H1 (cell line): ENCODE results near the gene SH2D4B. TPM values are rescaled to one million over a fixed set of nuclear protein-coding genes. Genes with fewer than 3 reads are reported as not detected.
A peak's percentile ranks its signal among the peaks of the same experiment; 100 is the strongest.

ENCODE experiments used
- CTCF ChIA-PET: fragments of 300-600 bp; sonication (Branson Sonifier 250); formaldehyde crosslinking; loops from one replicate; lab custom pipeline; 2021; ENCODE audit not compliant: partially characterized antibody; lab: Charles Lee
- POLR2A ChIA-PET: fragments of 300-600 bp; sonication (Branson Sonifier 250); formaldehyde crosslinking; loops from one replicate; lab custom pipeline; 2021; ENCODE audit warnings: inconsistent platforms; ENCODE audit not compliant: partially characterized antibody; lab: Charles Lee
- DNase-seq, 2 experiments: peaks; one replicate each; pipeline versions ENCODE4 v3.0.0 to v3.0.0-alpha.2; 2010 to 2022; ENCODE audit warnings: low spot score in 2 of 2, low read depth in 1 of 2, mixed read lengths in 1 of 2
- FAIRE-seq: peaks from 2 replicates; lab custom pipeline; 2011; peaks lifted over from hg19 to GRCh38; lab: Jason Lieb, UNC
- H2AFZ ChIP-seq: 2 replicates; pipeline ENCODE4 v1.8.1; 2012; ENCODE audit warnings: low read length, inconsistent platforms
- H2AK5ac ChIP-seq: 2 replicates; pipeline ENCODE4 v1.6.1; 2013; ENCODE audit warnings: low read depth, low read length
- H2BK120ac ChIP-seq: replicated peaks from 2 replicates; pipeline ENCODE3; 2013; ENCODE audit warnings: low read depth, low read length, inconsistent platforms
- H2BK12ac ChIP-seq: 2 replicates; pipeline ENCODE4 v1.6.1; 2013; ENCODE audit warnings: low read depth, low read length
- H2BK15ac ChIP-seq: 2 replicates; pipeline ENCODE4 v1.6.1; 2013; ENCODE audit warnings: low read length
- H2BK20ac ChIP-seq: 2 replicates; pipeline ENCODE4 v1.6.1; 2013; ENCODE audit warnings: low read length
- H2BK5ac ChIP-seq: 2 replicates; pipeline ENCODE4 v1.6.1; 2013; ENCODE audit warnings: low read depth, low read length
- H3K14ac ChIP-seq: 2 replicates; pipeline ENCODE4 v1.6.1; 2013; ENCODE audit warnings: inconsistent platforms; ENCODE audit not compliant: insufficient read length
- H3K18ac ChIP-seq: 2 replicates; pipeline ENCODE4 v1.6.1; 2013; ENCODE audit warnings: low read length; ENCODE audit errors: extremely low read depth
- H3K23ac ChIP-seq: 2 replicates; pipeline ENCODE4 v1.6.1; 2013; ENCODE audit warnings: inconsistent platforms; ENCODE audit not compliant: insufficient read length
- H3K23me2 ChIP-seq: 2 replicates; pipeline ENCODE4 v1.6.1; 2013; ENCODE audit warnings: low read depth, low read length
- H3K27ac ChIP-seq: 2 replicates; pipeline ENCODE4 v1.6.1; 2011; ENCODE audit warnings: low read depth, low read length, inconsistent platforms
- H3K27me3 ChIP-seq, 4 experiments: replicated peaks in 1 of 4; 1 replicate in 1 of 4; 2 replicates in 3 of 4; pipeline versions ENCODE4 v1.6.1 to v1.8.1; 2011 to 2013; ENCODE audit warnings: low read length in 3 of 4, mild to moderate bottlenecking in 3 of 4, inconsistent platforms in 2 of 4, mixed read lengths in 2 of 4, moderate library complexity in 1 of 4; ENCODE audit not compliant: control insufficient read depth in 3 of 4, insufficient read depth in 3 of 4; ENCODE audit errors: extremely low read depth in 1 of 4
- H3K36me3 ChIP-seq, 4 experiments: 2 replicates each; pipeline versions ENCODE4 v1.6.1 to v1.8.1; 2011 to 2013; ENCODE audit warnings: mild to moderate bottlenecking in 4 of 4, low read length in 3 of 4, moderate library complexity in 2 of 4, control low read depth in 1 of 4, inconsistent platforms in 1 of 4; ENCODE audit not compliant: insufficient read depth in 4 of 4, control insufficient read depth in 2 of 4
- H3K4ac ChIP-seq: replicated peaks from 2 replicates; pipeline ENCODE3; 2013; ENCODE audit warnings: low read length, low read depth, mixed read lengths, inconsistent platforms; ENCODE audit not compliant: insufficient read length
- H3K4me1 ChIP-seq, 4 experiments: replicated peaks in 1 of 4; 1 replicate in 1 of 4; 2 replicates in 3 of 4; pipeline versions ENCODE4 v1.6.1 to v1.8.1; 2011 to 2013; ENCODE audit warnings: low read length in 3 of 4, inconsistent platforms in 2 of 4, mixed read lengths in 1 of 4; ENCODE audit not compliant: insufficient read depth in 4 of 4, control insufficient read depth in 3 of 4
- H3K4me2 ChIP-seq, 2 experiments: 2 replicates each; pipeline versions ENCODE4 v1.6.1 to v1.8.1; 2011 to 2013; ENCODE audit warnings: low read depth in 2 of 2, low read length in 2 of 2, control low read depth in 1 of 2, inconsistent platforms in 1 of 2, mild to moderate bottlenecking in 1 of 2; ENCODE audit not compliant: insufficient read depth in 1 of 2
- H3K4me3 ChIP-seq, 4 experiments: fragments of 200-600, 300-600 bp in 1 of 4; sonication (generic), shearing (Covaris generic), sonication (Bioruptor Twin) in 1 of 4; 2 replicates each; pipeline versions ENCODE4 v1.5.1 to v1.8.1; 2011 to 2016; ENCODE audit warnings: low read length in 4 of 4, low read depth in 3 of 4, control low read depth in 2 of 4, inconsistent platforms in 2 of 4, mild to moderate bottlenecking in 2 of 4, mixed read lengths in 1 of 4, moderate library complexity in 1 of 4; ENCODE audit not compliant: insufficient read depth in 2 of 4; ENCODE audit errors: extremely low read depth in 1 of 4
- H3K56ac ChIP-seq: replicated peaks from 2 replicates; pipeline ENCODE3; 2013; ENCODE audit warnings: low read depth, mild to moderate bottlenecking, mixed read lengths, low read length, inconsistent platforms; ENCODE audit not compliant: insufficient read length
- H3K79me1 ChIP-seq: 2 replicates; pipeline ENCODE4 v1.6.1; 2013; ENCODE audit warnings: low read depth, low read length, control low read depth
- H3K79me2 ChIP-seq, 2 experiments: 2 replicates each; pipeline versions ENCODE4 v1.6.1 to v1.8.1; 2012 to 2013; ENCODE audit warnings: low read length in 2 of 2, mild to moderate bottlenecking in 2 of 2, inconsistent platforms in 1 of 2; ENCODE audit not compliant: insufficient read depth in 2 of 2, control insufficient read depth in 1 of 2
- H3K9ac ChIP-seq, 4 experiments: replicated peaks in 1 of 4; 1 replicate in 1 of 4; 2 replicates in 3 of 4; pipeline versions ENCODE4 v1.6.1 to v1.8.1; 2011 to 2013; ENCODE audit warnings: low read depth in 3 of 4, low read length in 3 of 4, control low read depth in 2 of 4, mild to moderate bottlenecking in 2 of 4, moderate library complexity in 2 of 4, inconsistent platforms in 1 of 4; ENCODE audit errors: extremely low read depth in 1 of 4
- H3K9me3 ChIP-seq, 2 experiments: 2 replicates each; pipeline versions ENCODE4 v1.6.1 to v1.8.1; 2012 to 2013; ENCODE audit warnings: mild to moderate bottlenecking in 2 of 2, moderate library complexity in 2 of 2, control low read depth in 1 of 2, inconsistent platforms in 1 of 2, low read depth in 1 of 2, low read length in 1 of 2, mixed read lengths in 1 of 2; ENCODE audit not compliant: insufficient read depth in 2 of 2
- H4K20me1 ChIP-seq, 2 experiments: replicated peaks in 1 of 2; 2 replicates each; pipeline versions ENCODE3 to v1.8.1; 2011 to 2013; ENCODE audit warnings: inconsistent platforms in 2 of 2, low read length in 2 of 2, mild to moderate bottlenecking in 1 of 2; ENCODE audit not compliant: insufficient read depth in 2 of 2, control insufficient read depth in 1 of 2
- H4K5ac ChIP-seq: 2 replicates; pipeline ENCODE4 v1.6.1; 2013; ENCODE audit warnings: low read length, low read depth, mixed read lengths, inconsistent platforms; ENCODE audit not compliant: insufficient read length
- H4K8ac ChIP-seq: 2 replicates; pipeline ENCODE4 v1.8.0; 2013; ENCODE audit warnings: mild to moderate bottlenecking, moderate library complexity, low read length, inconsistent platforms; ENCODE audit not compliant: insufficient read depth; ENCODE audit errors: extremely low read depth
- H4K91ac ChIP-seq: replicated peaks from 2 replicates; pipeline ENCODE3; 2013; ENCODE audit warnings: low read length, mixed read lengths, inconsistent platforms; ENCODE audit not compliant: insufficient read length
- BACH1 ChIP-seq: IDR thresholded peaks from 2 replicates; pipeline ENCODE4 v1.6.1; 2012; ENCODE audit warnings: low read length, improper control_type of control experiment
- BRCA1 ChIP-seq: IDR thresholded peaks from 2 replicates; pipeline ENCODE4 v1.6.1; 2012; ENCODE audit warnings: low read depth, low read length, improper control_type of control experiment
- CTBP2 ChIP-seq: IDR thresholded peaks from 2 replicates; pipeline ENCODE4 v1.7.0; 2011; ENCODE audit warnings: borderline replicate concordance, mild to moderate bottlenecking, moderate library complexity, mixed read lengths, low read length; ENCODE audit not compliant: insufficient read depth, insufficient read length
- GABPA ChIP-seq: IDR thresholded peaks from 2 replicates; pipeline ENCODE4 v1.6.1; 2011; ENCODE audit warnings: mild to moderate bottlenecking, low read length, moderate library complexity, borderline replicate concordance; ENCODE audit not compliant: insufficient read depth
- KDM4A ChIP-seq: IDR thresholded peaks from one replicate; pipeline ENCODE4 v1.7.1; 2012; ENCODE audit warnings: low read depth, mild to moderate bottlenecking, moderate library complexity, low read length, inconsistent platforms; ENCODE audit not compliant: severe bottlenecking
- POU5F1 ChIP-seq: IDR thresholded peaks from 2 replicates; pipeline ENCODE4 v1.6.1; 2011; ENCODE audit warnings: low read depth, mild to moderate bottlenecking, low read length, moderate library complexity
- RFX5 ChIP-seq: IDR thresholded peaks from 2 replicates; pipeline ENCODE4 v1.6.1; 2011; ENCODE audit warnings: low read depth, low read length, improper control_type of control experiment, borderline replicate concordance
- SAP30 ChIP-seq: fragments of 300-600 bp; sonication (generic); IDR thresholded peaks from 2 replicates; pipeline ENCODE4 v1.7.1; 2012; ENCODE audit warnings: low read length, moderate library complexity, mild to moderate bottlenecking, inconsistent platforms; ENCODE audit not compliant: insufficient read depth, insufficient replicate concordance
- SUZ12 ChIP-seq: fragments of 200-600 bp; sonication (generic); IDR thresholded peaks from 2 replicates; pipeline ENCODE4 v1.6.1; 2012; ENCODE audit warnings: mild to moderate bottlenecking, inconsistent platforms, low read length, moderate library complexity, mixed read lengths
- WGBS, 2 experiments: shearing (Covaris generic) in 1 of 2; methylation state at CpG; one replicate each; pipeline versions ENCODE4 v1.1.6 to v1.1.7; 2013 to 2015; ENCODE audit warnings: low lambda C conversion rate in 2 of 2, mixed read lengths in 2 of 2, inconsistent platforms in 1 of 2, low coverage in 1 of 2, missing lambda C conversion rate in 1 of 2; ENCODE audit not compliant: insufficient replicate concordance in 2 of 2, insufficient coverage in 1 of 2, insufficient read length in 1 of 2; ENCODE audit errors: extremely low coverage in 1 of 2, missing lambda C conversion rate in 1 of 2; 5-methylcytosine and 5-hydroxymethylcytosine counted together
- polyA plus RNA-seq, 7 experiments: library from polyadenylated mRNA; depleted of rRNA in 3 of 7; stranded (reverse) in 5 of 7; unstranded in 2 of 7; fragments of >200 nt in 5 of 7; fragments of 200-250 nt in 2 of 7; gene quantifications; 1 replicate in 5 of 7; 2 replicates in 1 of 7; 4 replicates in 1 of 7; pipeline versions ENCODE4 v1.2.1 to v1.2.3, GENCODE V29; 2011 to 2013; ENCODE audit warnings: missing spikeins in 2 of 7, mixed read lengths in 2 of 7
- total RNA-seq: library from RNA; stranded (reverse); fragmentation: NEBNext Ultra II Directional; extraction: Animal tissue kit (Norgen Biotek cat#: 25700); gene quantifications from 2 replicates; pipeline ENCODE4 v1.2.1, GENCODE V29; 2021
- TF ChIP-seq, protein P1 (sequence below): IDR thresholded peaks from 2 replicates; pipeline ENCODE4 v1.6.1; 2011; ENCODE audit warnings: low read depth, mild to moderate bottlenecking, low read length; ENCODE audit not compliant: insufficient read depth

The SH2D4B gene
- total and polyA plus RNA-seq, 2 of the 8 experiments (the other 6 are each of a cell fraction or from before 2014, with no cell fraction given) = 0.06 to 0.13 TPM

DNA sequence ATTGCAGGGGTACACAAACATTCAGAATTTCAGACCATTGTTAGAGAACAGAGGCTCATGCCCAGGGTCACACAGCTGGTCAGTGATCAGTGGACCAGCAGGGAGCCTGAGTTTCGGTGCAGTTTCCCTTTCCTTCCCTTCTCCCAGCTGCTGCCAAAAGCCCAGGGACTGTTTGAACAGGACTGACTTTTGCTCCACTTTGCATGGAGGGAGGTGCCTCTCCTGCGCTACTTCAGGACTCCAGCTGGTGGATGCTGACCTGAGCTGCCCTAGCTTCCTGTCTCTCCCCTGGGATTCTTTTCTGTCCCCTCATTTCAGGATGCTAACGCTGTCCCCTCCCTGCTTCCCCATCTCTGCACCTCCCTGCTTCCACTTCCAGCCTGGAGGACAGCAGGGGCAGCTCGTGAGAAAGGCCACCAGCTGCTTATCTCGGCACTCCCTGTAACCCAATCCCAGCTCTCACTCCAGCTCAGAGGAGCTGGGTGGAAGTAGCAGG, 14.5 kb downstream of the SH2D4B start:
- ChIA-PET CTCF (interaction anchor here (0.6 to 2.3 kb wide), 8 partner anchors 8 to 294 kb away, joined by 3 to 13 read pairs (median 3); no protein-coding TSS in a partner anchor), POLR2A (no interaction called here)
- no peaks in the 10 kb centered on the region for H3K79me2 ChIP-seq
- no peaks in the 10 kb centered on the region for H3K9me3 ChIP-seq
- 47% methylated on average over 5 of the region's 5 CpGs; no CpG with 5 or more reads in 1 of the 2 experiments for WGBS, 2 experiments
- H3K4me1 ChIP-seq = peaks cover 0 to 8% (median 3%) of the 10 kb centered on the region in 4 experiments; a peak in 5 of 7 replicates
- DNase-seq (peak in 1 of 2 experiments; percentile 50), FAIRE-seq (peak; percentile 19)
- H4K8ac ChIP-seq = no peak overlapping the region; the same call in 1 of the 2 replicates
- TF ChIP-seq BACH1 (no peak), KDM4A (no peak), POU5F1 (no peak), SAP30 (no peak), RFX5 (no peak), SUZ12 (no peak), CTBP2 (no peak), GABPA (no peak), BRCA1 (no peak)
- TF ChIP-seq, protein P1, sequence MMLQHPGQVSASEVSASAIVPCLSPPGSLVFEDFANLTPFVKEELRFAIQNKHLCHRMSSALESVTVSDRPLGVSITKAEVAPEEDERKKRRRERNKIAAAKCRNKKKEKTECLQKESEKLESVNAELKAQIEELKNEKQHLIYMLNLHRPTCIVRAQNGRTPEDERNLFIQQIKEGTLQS = no peak
- no peak overlapping the region for H4K5ac ChIP-seq
- H4K91ac ChIP-seq = no peak overlapping the region
- no peaks in the 10 kb centered on the region for H4K20me1 ChIP-seq
- H2BK15ac ChIP-seq = no peak overlapping the region
- no peak overlapping the region for H2BK120ac ChIP-seq
- H3K79me1 ChIP-seq = no peaks in the 10 kb centered on the region; the same call in 1 of the 2 replicates
- no peaks in the 10 kb centered on the region for H3K36me3 ChIP-seq
- H3K9ac ChIP-seq = no peak overlapping the region
- H3K27ac ChIP-seq = no peak overlapping the region
- H3K14ac ChIP-seq = no peak overlapping the region
- H3K4ac ChIP-seq = no peak overlapping the region
- H2BK20ac ChIP-seq = no peak overlapping the region
- H2BK5ac ChIP-seq = no peak overlapping the region
- no peak overlapping the region for H2BK12ac ChIP-seq
- H3K23ac ChIP-seq = no peak overlapping the region
- H3K27me3 ChIP-seq = no peaks in the 10 kb centered on the region
- H3K4me2 ChIP-seq = peak overlapping the region; percentile 13 to 20; a peak in 2 of 4 replicates
- H2AK5ac ChIP-seq = no peak overlapping the region
- H3K4me3 ChIP-seq = no peak overlapping the region
- peak overlapping the region; percentile 36; the same call in 1 of the 2 replicates for H2AFZ ChIP-seq
- H3K18ac ChIP-seq = no peak overlapping the region
- no peaks in the 10 kb centered on the region; the same call in 1 of the 2 replicates for H3K23me2 ChIP-seq
- no peak overlapping the region for H3K56ac ChIP-seq
